Nephron progenitor cell (in vitro differentiated cells): ENCODE data around the gene MRGPRG.

Experiments
- DNase-seq: peaks from one replicate; pipeline ENCODE4 v3.0.0; 2021
- H3K27ac Mint-ChIP-seq: 2 replicates; pipeline ENCODE4 v1.8.0; 2021; ENCODE audit warnings: mild to moderate bottlenecking, moderate library complexity, mixed read lengths
- H3K27me3 Mint-ChIP-seq: 2 replicates; pipeline ENCODE4 v1.8.0; 2021; ENCODE audit warnings: mild to moderate bottlenecking, low read depth, mixed read lengths; ENCODE audit not compliant: poor library complexity
- H3K36me3 Mint-ChIP-seq: 2 replicates; pipeline ENCODE4 v1.8.0; 2021; ENCODE audit warnings: low read depth, mixed read lengths
- H3K4me1 Mint-ChIP-seq: 2 replicates; pipeline ENCODE4 v1.8.0; 2021; ENCODE audit warnings: mixed read lengths
- H3K4me3 Mint-ChIP-seq: 2 replicates; pipeline ENCODE4 v1.8.0; 2021; ENCODE audit warnings: mild to moderate bottlenecking, moderate library complexity, mixed read lengths
- H3K9me3 Mint-ChIP-seq: 2 replicates; pipeline ENCODE4 v1.8.0; 2021; ENCODE audit warnings: mild to moderate bottlenecking, moderate library complexity, mixed read lengths
- TF ChIP-seq, protein P1 (sequence below): fragments of 200-600 bp; sonication (generic); IDR thresholded peaks from 2 replicates; pipeline ENCODE4 v1.5.0; 2021; ENCODE audit warnings: antibody characterized with exemption

MRGPRG gene

DNA sequence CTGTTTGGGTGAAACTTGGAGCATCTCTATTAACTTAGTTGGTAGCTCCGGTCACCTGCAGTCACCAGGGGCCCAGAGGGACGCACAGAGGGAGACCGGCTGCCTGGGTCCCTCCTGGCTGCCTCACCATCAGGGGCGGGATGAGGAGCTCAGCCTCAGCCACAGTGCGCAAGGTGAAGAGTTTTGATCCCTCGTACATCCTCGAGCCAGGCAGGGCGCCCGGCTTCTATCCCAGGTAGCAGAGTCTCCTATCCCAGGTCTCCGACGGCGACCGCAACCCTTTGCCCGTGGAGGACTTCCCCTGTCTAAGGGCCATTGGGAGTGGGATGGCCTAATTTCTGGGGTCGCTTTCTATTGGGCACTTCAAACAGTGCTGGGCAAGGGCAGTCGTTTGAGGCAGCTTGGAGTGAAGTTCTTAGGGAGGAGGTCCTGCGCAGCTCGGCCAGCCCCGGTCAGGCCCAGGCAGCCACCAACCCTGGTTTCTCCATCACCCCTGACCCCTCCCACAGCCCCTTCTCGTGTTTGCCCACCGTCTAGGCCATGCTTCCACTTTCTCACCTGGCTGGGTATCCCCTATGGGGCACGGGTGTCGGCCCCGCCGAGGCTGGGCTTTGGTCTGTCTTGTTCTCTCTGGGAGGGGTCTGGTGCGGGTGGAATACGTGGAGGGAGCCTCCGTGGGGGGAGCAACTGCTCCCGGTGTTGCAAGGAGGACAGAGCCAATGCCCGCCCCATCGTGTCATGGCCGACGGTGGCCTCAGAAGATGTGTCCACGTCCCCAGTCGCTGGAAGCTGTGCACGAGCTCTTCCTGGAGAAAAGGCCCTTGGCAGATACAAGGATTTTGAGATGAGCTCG, 3.6 kb upstream of the MRGPRG start:
- peaks cover 53% of the 10 kb centered on the region for H3K4me1 Mint-ChIP-seq
- peaks cover 28% of the 10 kb centered on the region for H3K27me3 Mint-ChIP-seq
- H3K9me3 Mint-ChIP-seq, result no peaks in the 10 kb centered on the region
- no peak overlapping the region for H3K4me3 Mint-ChIP-seq
- DNase-seq, result no peak
- TF ChIP-seq, protein P1, sequence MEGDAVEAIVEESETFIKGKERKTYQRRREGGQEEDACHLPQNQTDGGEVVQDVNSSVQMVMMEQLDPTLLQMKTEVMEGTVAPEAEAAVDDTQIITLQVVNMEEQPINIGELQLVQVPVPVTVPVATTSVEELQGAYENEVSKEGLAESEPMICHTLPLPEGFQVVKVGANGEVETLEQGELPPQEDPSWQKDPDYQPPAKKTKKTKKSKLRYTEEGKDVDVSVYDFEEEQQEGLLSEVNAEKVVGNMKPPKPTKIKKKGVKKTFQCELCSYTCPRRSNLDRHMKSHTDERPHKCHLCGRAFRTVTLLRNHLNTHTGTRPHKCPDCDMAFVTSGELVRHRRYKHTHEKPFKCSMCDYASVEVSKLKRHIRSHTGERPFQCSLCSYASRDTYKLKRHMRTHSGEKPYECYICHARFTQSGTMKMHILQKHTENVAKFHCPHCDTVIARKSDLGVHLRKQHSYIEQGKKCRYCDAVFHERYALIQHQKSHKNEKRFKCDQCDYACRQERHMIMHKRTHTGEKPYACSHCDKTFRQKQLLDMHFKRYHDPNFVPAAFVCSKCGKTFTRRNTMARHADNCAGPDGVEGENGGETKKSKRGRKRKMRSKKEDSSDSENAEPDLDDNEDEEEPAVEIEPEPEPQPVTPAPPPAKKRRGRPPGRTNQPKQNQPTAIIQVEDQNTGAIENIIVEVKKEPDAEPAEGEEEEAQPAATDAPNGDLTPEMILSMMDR, result no peak
- H3K36me3 Mint-ChIP-seq, result no peaks in the 10 kb centered on the region
- H3K27ac Mint-ChIP-seq, result no peak overlapping the region

DNA sequence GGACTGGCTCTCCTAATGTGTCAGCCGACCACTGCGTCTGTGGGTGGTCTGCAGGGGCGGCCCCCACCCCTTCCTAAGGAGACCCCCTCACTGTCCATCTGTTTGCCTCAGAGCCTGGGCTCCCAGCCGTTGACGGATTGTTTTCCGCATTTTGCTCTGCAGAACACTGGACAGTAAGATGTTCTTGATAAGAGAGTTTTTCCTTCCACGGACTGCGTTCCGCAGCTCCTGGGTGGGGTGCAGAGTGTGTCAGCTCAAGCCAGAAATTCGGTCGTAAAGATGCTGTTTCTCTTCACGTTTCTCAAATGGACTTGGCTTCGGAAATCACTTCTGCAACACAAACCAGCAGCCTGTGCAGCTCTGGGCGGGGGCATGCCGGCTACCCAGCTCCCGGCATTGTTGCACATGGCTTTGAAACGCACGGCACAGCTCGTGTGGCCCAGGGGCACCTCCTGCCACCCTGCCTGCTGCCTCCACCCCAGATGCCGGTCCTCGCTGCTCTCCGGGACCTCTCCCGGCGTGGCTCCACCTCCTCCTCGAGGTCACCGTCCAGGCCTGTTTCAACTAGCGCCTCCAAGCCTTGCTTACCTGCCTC, 2.9 kb upstream of the MRGPRG start:
- Mint-ChIP-seq H3K4me3 (no peak overlapping the region), H3K27ac (no peak overlapping the region), H3K4me1 (peaks cover 51% of the 10 kb centered on the region), H3K9me3 (no peaks in the 10 kb centered on the region), H3K36me3 (no peaks in the 10 kb centered on the region), H3K27me3 (peaks cover 32% of the 10 kb centered on the region)
- no peak for DNase-seq
- TF ChIP-seq, protein P1, result no peak

DNA sequence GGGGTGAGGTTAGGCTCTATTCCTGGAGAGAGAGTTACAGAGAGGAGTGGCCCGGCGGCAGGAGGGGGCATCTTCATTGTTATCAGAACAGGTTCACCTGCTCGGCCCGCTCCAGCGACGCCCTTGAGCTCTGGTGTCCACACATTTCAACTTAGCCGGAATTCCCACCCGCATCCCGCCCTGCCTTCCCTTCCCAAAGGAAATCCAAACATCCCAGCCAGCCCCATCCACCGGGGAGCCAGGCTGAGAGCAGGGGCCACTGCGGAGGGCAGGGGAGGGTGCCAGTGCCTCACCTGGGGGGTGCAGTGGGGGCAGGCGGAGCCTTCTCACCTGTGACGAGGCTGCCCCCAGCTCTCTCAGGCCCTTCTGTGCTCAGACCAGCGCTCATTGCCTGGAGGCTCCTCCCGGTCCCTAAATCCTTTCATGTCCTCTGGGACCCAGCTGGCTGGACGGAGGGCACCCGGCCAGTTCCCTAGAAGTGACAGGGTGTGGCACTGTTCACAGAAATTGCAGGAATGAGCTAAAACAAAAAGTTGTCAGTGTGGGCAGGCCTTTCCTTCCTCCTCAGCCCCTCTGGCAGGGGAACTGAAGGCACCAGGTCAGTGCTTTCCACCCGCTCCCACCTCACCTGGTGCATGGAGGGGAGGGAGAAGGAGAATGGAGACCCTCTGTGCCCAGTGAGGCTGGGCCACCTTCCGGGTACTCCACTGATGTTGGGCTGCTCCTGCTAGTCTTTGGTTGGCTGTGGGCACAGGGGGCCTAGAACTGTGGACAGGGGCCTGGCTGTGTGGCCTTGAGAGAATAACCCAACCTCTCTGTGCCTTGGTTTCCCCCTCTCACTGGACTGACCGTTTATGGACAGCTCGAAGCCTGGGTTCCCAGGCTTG, 2.2 kb upstream of the MRGPRG start:
- Mint-ChIP-seq H3K9me3 (no peaks in the 10 kb centered on the region), H3K27ac (no peak overlapping the region), H3K4me3 (no peak overlapping the region), H3K4me1 (peaks cover 43% of the 10 kb centered on the region), H3K27me3 (peaks cover 35% of the 10 kb centered on the region), H3K36me3 (no peaks in the 10 kb centered on the region)
- TF ChIP-seq, protein P1, result no peak
- DNase-seq, result no peak

DNA sequence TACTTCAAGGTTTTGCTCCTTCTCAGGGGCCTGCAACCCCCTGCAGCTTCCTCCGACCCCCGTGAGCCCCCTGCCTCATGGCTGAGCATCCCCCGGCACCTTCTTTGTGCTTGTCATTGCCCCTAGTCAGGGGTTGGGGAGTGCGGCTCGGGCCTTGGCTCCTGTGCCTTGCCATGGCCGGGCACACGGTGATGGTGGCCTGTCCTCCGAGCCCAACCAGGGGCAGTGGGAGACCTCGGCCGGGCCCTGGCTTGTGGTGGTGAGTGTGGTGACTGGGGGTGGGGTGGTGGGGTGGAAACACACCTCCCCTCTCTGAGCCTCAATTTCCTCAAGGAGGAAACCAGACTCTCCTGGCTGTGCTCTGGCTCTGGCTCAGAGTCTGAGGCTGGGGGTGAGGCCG, 1.5 kb upstream of the MRGPRG start:
- Mint-ChIP-seq H3K4me3 (no peak overlapping the region), H3K4me1 (peaks cover 37% of the 10 kb centered on the region), H3K36me3 (no peaks in the 10 kb centered on the region), H3K27ac (no peak overlapping the region), H3K9me3 (no peaks in the 10 kb centered on the region), H3K27me3 (peaks cover 38% of the 10 kb centered on the region)
- no peak for DNase-seq
- TF ChIP-seq, protein P1, result no peak

DNA sequence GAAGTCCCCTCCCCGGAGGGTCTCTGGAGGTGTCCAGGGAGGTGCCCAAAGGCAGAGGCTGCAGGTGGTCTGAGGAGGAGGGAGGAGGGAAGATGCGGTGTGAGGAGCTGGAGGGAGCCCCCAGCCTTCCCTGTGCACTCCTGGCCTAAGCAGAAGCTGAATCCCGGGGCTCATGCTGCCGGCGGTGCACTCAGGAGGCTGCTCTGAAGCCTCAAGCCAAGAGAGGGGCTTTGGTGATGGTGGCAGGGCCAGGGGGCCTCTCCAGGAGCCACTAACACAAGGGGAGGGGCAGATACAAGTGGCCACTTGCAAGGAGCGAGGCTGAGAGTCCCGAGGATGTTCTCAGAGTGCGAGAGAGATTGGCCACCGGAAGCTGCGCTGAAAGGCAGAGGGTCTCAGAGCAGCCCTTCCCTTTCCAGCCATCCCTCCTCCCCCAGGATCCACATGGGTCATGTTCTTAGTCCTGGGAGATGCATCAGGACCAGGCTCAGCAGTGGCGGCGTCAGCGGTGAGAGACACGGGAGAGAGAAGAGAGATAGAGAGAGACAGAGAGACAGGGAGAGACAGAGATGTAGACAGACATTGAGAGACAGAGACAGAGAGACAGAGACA, 774 bp upstream of the MRGPRG start:
- TF ChIP-seq, protein P1, result no peak
- H3K4me1 Mint-ChIP-seq, result peaks cover 29% of the 10 kb centered on the region
- no peak overlapping the region for H3K4me3 Mint-ChIP-seq
- no peaks in the 10 kb centered on the region for H3K9me3 Mint-ChIP-seq
- H3K27me3 Mint-ChIP-seq, result peaks cover 35% of the 10 kb centered on the region
- no peak for DNase-seq
- no peak overlapping the region for H3K27ac Mint-ChIP-seq
- no peaks in the 10 kb centered on the region for H3K36me3 Mint-ChIP-seq
